Mesenchymal stem cell (in vitro differentiated cells and primary cell): ENCODE results near the gene ROBO1.
A peak's percentile ranks its signal among the peaks of the same experiment; 100 is the strongest.

ENCODE experiments used
- DNase-seq: peaks from one replicate; pipeline ENCODE4 v3.0.0-alpha.2; 2013
- H2AFZ ChIP-seq: one replicate; pipeline ENCODE4 v1.6.1; 2013; ENCODE audit warnings: low read depth, mild to moderate bottlenecking, control low read depth, inconsistent platforms, low read length, moderate library complexity
- H2AK5ac ChIP-seq: 2 replicates; pipeline ENCODE4 v1.6.1; 2013; ENCODE audit warnings: low read length, moderate library complexity, mild to moderate bottlenecking, inconsistent platforms; ENCODE audit not compliant: severe bottlenecking
- H2BK120ac ChIP-seq: one replicate; pipeline ENCODE4 v1.6.1; 2013; ENCODE audit warnings: low read depth, mild to moderate bottlenecking, inconsistent platforms, low read length, moderate library complexity
- H2BK12ac ChIP-seq, 2 experiments: one replicate each; pipeline ENCODE4 v1.6.1; 2013; ENCODE audit warnings: inconsistent platforms in 2 of 2, low read length in 2 of 2, mild to moderate bottlenecking in 2 of 2, moderate library complexity in 2 of 2, control low read depth in 1 of 2
- H2BK15ac ChIP-seq: one replicate; pipeline ENCODE4 v1.6.1; 2013; ENCODE audit warnings: mild to moderate bottlenecking, low read depth, inconsistent platforms; ENCODE audit not compliant: poor library complexity, severe bottlenecking
- H2BK5ac ChIP-seq: 2 replicates; pipeline ENCODE4 v1.6.1; 2013; ENCODE audit warnings: low read depth, mild to moderate bottlenecking, low read length, control low read depth, inconsistent platforms; ENCODE audit not compliant: poor library complexity, severe bottlenecking
- H3K14ac ChIP-seq, 2 experiments: one replicate each; pipeline ENCODE4 v1.6.1; 2013; ENCODE audit warnings: inconsistent platforms in 2 of 2, low read length in 2 of 2, control low read depth in 1 of 2, mild to moderate bottlenecking in 1 of 2, moderate library complexity in 1 of 2
- H3K18ac ChIP-seq, 2 experiments: one replicate each; pipeline ENCODE4 v1.6.1; 2013; ENCODE audit warnings: inconsistent platforms in 2 of 2, low read length in 2 of 2, control low read depth in 1 of 2, low read depth in 1 of 2, mild to moderate bottlenecking in 1 of 2
- H3K23ac ChIP-seq, 2 experiments: one replicate each; pipeline ENCODE4 v1.6.1; 2013; ENCODE audit warnings: inconsistent platforms in 2 of 2, low read length in 2 of 2, mild to moderate bottlenecking in 2 of 2, moderate library complexity in 2 of 2, control low read depth in 1 of 2
- H3K27ac ChIP-seq: 2 replicates; pipeline ENCODE4 v1.5.1; 2013; ENCODE audit warnings: mild to moderate bottlenecking, moderate library complexity, low read length, control low read depth, inconsistent platforms; ENCODE audit not compliant: poor library complexity, severe bottlenecking
- H3K27me3 ChIP-seq, 2 experiments: 2 replicates each; pipeline versions ENCODE4 v1.6.1 to v1.7.0; 2013; ENCODE audit warnings: low read length in 2 of 2, mild to moderate bottlenecking in 2 of 2, moderate library complexity in 2 of 2, control low read depth in 1 of 2, inconsistent platforms in 1 of 2; ENCODE audit not compliant: control insufficient read depth in 1 of 2, insufficient read depth in 1 of 2
- H3K36me3 ChIP-seq, 2 experiments: 2 replicates each; pipeline versions ENCODE4 v1.6.1 to v1.7.0; 2013; ENCODE audit warnings: low read length in 2 of 2, control low read depth in 1 of 2, inconsistent platforms in 1 of 2, low read depth in 1 of 2, mild to moderate bottlenecking in 1 of 2; ENCODE audit not compliant: insufficient read depth in 2 of 2, control insufficient read depth in 1 of 2
- H3K4ac ChIP-seq, 2 experiments: one replicate each; pipeline ENCODE4 v1.6.1; 2013; ENCODE audit warnings: inconsistent platforms in 2 of 2, low read length in 2 of 2, mild to moderate bottlenecking in 2 of 2, moderate library complexity in 2 of 2, control low read depth in 1 of 2, low read depth in 1 of 2
- H3K4me1 ChIP-seq: 2 replicates; pipeline ENCODE4 v1.6.1; 2013; ENCODE audit warnings: low read depth, low read length, control low read depth; ENCODE audit not compliant: control insufficient read depth, insufficient read depth
- H3K4me2 ChIP-seq: 2 replicates; pipeline ENCODE4 v1.6.1; 2013; ENCODE audit warnings: low read length, mild to moderate bottlenecking, inconsistent platforms; ENCODE audit not compliant: poor library complexity, severe bottlenecking
- H3K4me3 ChIP-seq, 2 experiments: 2 replicates each; pipeline versions ENCODE4 v1.5.1 to v1.7.0; 2013; ENCODE audit warnings: low read length in 2 of 2, mild to moderate bottlenecking in 2 of 2, control low read depth in 1 of 2, low read depth in 1 of 2; ENCODE audit not compliant: insufficient read depth in 1 of 2
- H3K79me1 ChIP-seq: replicated peaks from 2 replicates; pipeline ENCODE4 v1.6.1; 2013; ENCODE audit warnings: mild to moderate bottlenecking, control low read depth, low read length, inconsistent platforms; ENCODE audit not compliant: poor library complexity, severe bottlenecking
- H3K9ac ChIP-seq: 2 replicates; pipeline ENCODE4 v1.7.0; 2013; ENCODE audit warnings: mild to moderate bottlenecking, low read length, moderate library complexity
- H3K9me3 ChIP-seq: 2 replicates; pipeline ENCODE4 v1.7.0; 2013; ENCODE audit warnings: mild to moderate bottlenecking, low read length; ENCODE audit not compliant: control insufficient read depth
- H4K8ac ChIP-seq: one replicate; pipeline ENCODE4 v1.6.1; 2013; ENCODE audit warnings: inconsistent platforms, mild to moderate bottlenecking, low read length, moderate library complexity
- H4K91ac ChIP-seq: one replicate; pipeline ENCODE4 v1.6.1; 2013; ENCODE audit warnings: mild to moderate bottlenecking, low read length, inconsistent platforms
- WGBS: methylation state at CpG from one replicate; pipeline ENCODE4 v1.1.7; 2013; ENCODE audit warnings: mixed read lengths; 5-methylcytosine and 5-hydroxymethylcytosine counted together

The ROBO1 gene

DNA sequence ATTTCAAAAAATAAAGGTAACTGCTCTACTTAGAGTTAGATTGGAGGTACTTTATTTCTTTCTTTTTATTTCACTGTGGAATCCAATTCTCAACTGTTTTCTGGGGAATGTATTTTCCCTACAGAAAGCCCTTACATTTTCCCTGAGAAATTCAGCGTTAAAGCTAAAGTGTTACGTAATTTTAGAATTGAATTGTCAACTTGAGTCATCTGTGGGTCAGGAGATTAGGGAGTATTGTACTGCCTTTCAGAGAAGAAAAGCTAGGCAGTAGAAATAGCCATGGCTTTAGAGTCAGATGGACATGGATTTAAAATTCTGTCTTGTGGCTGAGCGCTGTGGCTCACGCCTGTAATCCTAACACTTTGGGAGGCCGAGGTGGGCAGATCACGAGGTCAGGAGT lies 728.6 kb downstream of the ROBO1 start:
- Histone ChIP-seq H3K4me2 (no peak overlapping the region), H3K36me3 (no peaks in the 10 kb centered on the region), H3K14ac (no peak overlapping the region), H3K9ac (no peak overlapping the region), H3K9me3 (no peaks in the 10 kb centered on the region), H3K23ac (no peak overlapping the region), H2BK12ac (no peak overlapping the region), H2BK15ac (no peak overlapping the region), H4K91ac (no peak overlapping the region), H3K4ac (no peak overlapping the region), H3K4me1 (no peaks in the 10 kb centered on the region), H2AK5ac (no peak overlapping the region), H3K79me1 (no peaks in the 10 kb centered on the region), H4K8ac (no peak overlapping the region), H2AFZ (no peak overlapping the region), H3K27ac (no peak overlapping the region), H3K18ac (no peak overlapping the region), H3K4me3 (no peak overlapping the region), H3K27me3 (no peaks in the 10 kb centered on the region), H2BK120ac (no peak overlapping the region), H2BK5ac (no peak overlapping the region)
- DNase-seq, result peak; percentile 18
- 97% methylated on average over 6 of the region's 6 CpGs for WGBS

DNA sequence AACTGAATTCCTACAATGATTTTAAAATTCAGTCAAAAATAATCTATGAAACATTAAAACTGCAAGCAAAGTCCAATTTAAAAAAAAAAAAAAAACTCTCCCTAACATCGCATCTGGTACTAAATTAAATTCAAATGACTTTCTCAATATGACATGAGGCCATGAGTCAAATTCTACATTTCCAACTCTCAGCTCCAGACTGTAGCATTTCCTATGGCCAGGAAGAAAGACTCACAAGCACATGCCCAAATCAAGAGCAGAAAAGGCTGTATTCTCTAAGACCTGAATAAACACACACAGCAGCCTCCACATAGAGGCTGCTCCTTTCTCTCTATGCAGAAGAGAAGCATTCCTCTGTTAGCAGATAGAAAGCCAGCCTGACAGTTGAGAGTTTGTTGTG lies 729.2 kb downstream of the ROBO1 start:
- no peak overlapping the region for H2AFZ ChIP-seq
- 95% methylated on average over 1 of the region's 1 CpG for whole genome bisulfite sequencing
- no peak overlapping the region for H2BK120ac ChIP-seq
- H3K27me3 ChIP-seq, result no peaks in the 10 kb centered on the region
- no peak overlapping the region for H3K23ac ChIP-seq
- H2BK5ac ChIP-seq, result no peak overlapping the region
- H2BK12ac ChIP-seq, result no peak overlapping the region
- H3K36me3 ChIP-seq, result no peaks in the 10 kb centered on the region
- no peak overlapping the region for H3K4me2 ChIP-seq
- no peak overlapping the region for H3K4me3 ChIP-seq
- no peak overlapping the region for H3K14ac ChIP-seq
- H3K9me3 ChIP-seq, result no peaks in the 10 kb centered on the region
- no peak for DNase-seq
- H4K8ac ChIP-seq, result no peak overlapping the region
- no peak overlapping the region for H3K9ac ChIP-seq
- no peaks in the 10 kb centered on the region for H3K4me1 ChIP-seq
- no peak overlapping the region for H3K18ac ChIP-seq
- no peak overlapping the region for H3K4ac ChIP-seq
- no peak overlapping the region for H2AK5ac ChIP-seq
- no peak overlapping the region for H4K91ac ChIP-seq
- no peak overlapping the region for H2BK15ac ChIP-seq
- H3K79me1 ChIP-seq, result no peaks in the 10 kb centered on the region
- H3K27ac ChIP-seq, result no peak overlapping the region

DNA sequence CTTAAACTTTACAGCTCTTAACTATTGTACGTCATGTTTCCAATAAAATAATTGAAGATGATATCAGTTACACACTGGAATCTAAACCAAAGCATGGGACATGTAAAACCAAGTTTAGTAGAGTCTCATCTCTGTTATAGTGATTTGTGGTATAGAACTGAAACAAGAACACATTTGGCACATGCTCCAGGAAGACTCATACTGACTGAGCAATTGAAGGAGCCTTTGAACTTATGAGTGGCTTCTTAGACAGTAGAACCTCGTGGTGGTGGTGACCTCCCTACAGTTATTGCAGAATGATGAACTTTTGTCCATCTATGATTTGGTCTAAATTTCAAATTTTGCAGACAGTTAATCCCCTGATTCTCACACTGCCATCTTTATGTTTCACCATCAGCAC lies 729.7 kb downstream of the ROBO1 start:
- no peak overlapping the region for H3K9ac ChIP-seq
- no peak overlapping the region for H3K18ac ChIP-seq
- no peak overlapping the region for H3K23ac ChIP-seq
- no peak for DNase-seq
- no peaks in the 10 kb centered on the region for H3K9me3 ChIP-seq
- no peak overlapping the region for H4K8ac ChIP-seq
- no peak overlapping the region for H3K14ac ChIP-seq
- no peak overlapping the region for H3K4me3 ChIP-seq
- H3K36me3 ChIP-seq, result no peaks in the 10 kb centered on the region
- H3K4me1 ChIP-seq, result no peaks in the 10 kb centered on the region
- WGBS, result 92% methylated on average over 1 of the region's 2 CpGs
- H2BK5ac ChIP-seq, result no peak overlapping the region
- H3K27ac ChIP-seq, result no peak overlapping the region
- H2BK15ac ChIP-seq, result no peak overlapping the region
- no peak overlapping the region for H2BK120ac ChIP-seq
- H4K91ac ChIP-seq, result no peak overlapping the region
- H3K4ac ChIP-seq, result no peak overlapping the region
- no peak overlapping the region for H2AFZ ChIP-seq
- no peaks in the 10 kb centered on the region for H3K27me3 ChIP-seq
- H3K79me1 ChIP-seq, result no peaks in the 10 kb centered on the region
- H2AK5ac ChIP-seq, result no peak overlapping the region
- H2BK12ac ChIP-seq, result no peak overlapping the region
- no peak overlapping the region for H3K4me2 ChIP-seq

DNA sequence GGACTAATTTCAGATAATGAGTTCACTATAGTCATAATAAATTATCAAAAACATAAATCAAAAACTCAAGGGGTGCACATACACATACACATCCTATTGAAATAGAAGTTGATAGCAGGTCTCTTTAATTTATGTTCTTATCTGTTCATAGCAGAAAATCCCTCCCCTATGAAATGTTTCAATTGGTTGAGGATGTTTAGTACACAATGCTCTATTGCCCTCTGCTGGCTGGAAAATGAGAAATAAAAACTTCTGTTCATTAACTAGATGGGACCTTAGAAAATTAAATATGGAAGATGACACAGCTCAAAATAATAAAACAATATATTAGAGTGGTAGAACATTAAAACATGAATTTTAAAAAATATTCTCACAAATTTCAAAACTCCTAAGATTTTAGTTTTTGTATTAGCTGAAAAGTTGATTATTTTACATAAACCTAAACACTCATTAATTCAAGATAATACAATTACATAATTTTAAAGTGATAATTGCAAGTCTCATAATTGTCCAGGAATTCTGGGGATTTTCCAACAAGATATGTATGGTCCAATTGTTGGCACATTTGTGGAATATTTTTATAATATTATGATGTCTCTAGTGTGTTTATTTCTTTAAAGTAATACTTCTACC lies 735.0 kb downstream of the ROBO1 start:
- no peak overlapping the region for H4K91ac ChIP-seq
- H2BK120ac ChIP-seq, result no peak overlapping the region
- H3K9me3 ChIP-seq, result no peaks in the 10 kb centered on the region
- H3K36me3 ChIP-seq, result no peaks in the 10 kb centered on the region
- H3K4me1 ChIP-seq, result no peaks in the 10 kb centered on the region
- no peak overlapping the region for H3K14ac ChIP-seq
- no peak overlapping the region for H3K18ac ChIP-seq
- H2BK12ac ChIP-seq, result no peak overlapping the region
- H3K9ac ChIP-seq, result peak overlapping the region; percentile 22
- no peak overlapping the region for H2AFZ ChIP-seq
- H3K27me3 ChIP-seq, result no peaks in the 10 kb centered on the region
- H3K4ac ChIP-seq, result no peak overlapping the region
- no peak overlapping the region for H2BK15ac ChIP-seq
- H2BK5ac ChIP-seq, result no peak overlapping the region
- H3K79me1 ChIP-seq, result no peaks in the 10 kb centered on the region
- H3K4me2 ChIP-seq, result no peak overlapping the region
- H2AK5ac ChIP-seq, result no peak overlapping the region
- peak; percentile 66 for DNase-seq
- no peak overlapping the region for H3K27ac ChIP-seq
- H3K4me3 ChIP-seq, result no peak overlapping the region
- H3K23ac ChIP-seq, result no peak overlapping the region
- H4K8ac ChIP-seq, result no peak overlapping the region
